Neural cell (in vitro differentiated cells): ENCODE measurements around the gene DEUP1.

Experiments
- EP300 ChIP-seq: fragments of 450-650 bp; conservative IDR thresholded peaks from 2 replicates; pipeline ENCODE4 v1.6.1; 2014; ENCODE audit warnings: antibody characterized with exemption, mild to moderate bottlenecking, moderate library complexity; ENCODE audit not compliant: poor library complexity, severe bottlenecking
- EZH2 ChIP-seq: fragments of 200-600, 300-800 bp; shearing (Covaris generic), sonication (generic); IDR thresholded peaks from 2 replicates; pipeline ENCODE4 v1.6.1; 2014; ENCODE audit warnings: antibody characterized with exemption, low read length, borderline replicate concordance, mild to moderate bottlenecking; ENCODE audit not compliant: insufficient read depth, poor library complexity, severe bottlenecking
- TF ChIP-seq, protein P1 (sequence below): fragments of 450-650 bp; IDR thresholded peaks from 2 replicates; pipeline ENCODE4 v1.5.1; 2014; ENCODE audit warnings: antibody characterized with exemption, mild to moderate bottlenecking, moderate library complexity; ENCODE audit not compliant: poor library complexity, severe bottlenecking
- TF ChIP-seq, protein P2 (sequence below): IDR thresholded peaks from 2 replicates; pipeline ENCODE4 v1.6.1; 2012; ENCODE audit warnings: borderline replicate concordance

DNA sequence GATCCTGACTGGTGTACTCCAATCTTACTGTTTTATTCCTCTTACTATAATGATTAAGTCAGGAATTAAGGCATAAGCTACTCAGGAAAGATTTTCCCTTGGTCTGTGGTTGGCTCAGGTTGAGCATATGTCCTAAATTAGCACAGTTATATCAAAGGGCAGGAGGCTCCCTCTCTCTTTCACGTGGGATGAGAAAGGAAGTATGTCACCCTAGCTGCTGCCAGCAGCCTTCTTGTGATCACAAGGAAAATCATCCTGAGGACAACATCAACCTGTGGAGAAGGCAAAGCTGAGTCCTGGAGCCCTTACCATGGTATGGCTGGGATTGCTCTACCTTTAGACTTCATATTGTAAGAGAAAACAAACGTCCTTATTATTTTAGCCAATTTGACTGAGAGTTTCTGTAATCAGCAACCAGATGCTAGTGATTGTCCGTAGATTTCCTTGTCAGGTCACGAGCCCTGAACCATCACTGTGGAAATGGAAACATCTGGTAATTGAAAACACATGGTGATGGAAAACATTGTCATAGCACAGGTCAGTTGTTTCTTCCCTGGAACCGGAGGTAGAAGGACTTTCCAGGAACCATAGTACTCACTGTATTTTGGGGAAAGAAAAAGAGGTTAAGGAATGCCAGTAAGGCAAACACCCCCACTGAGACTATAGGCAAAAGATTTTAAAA lies 40.6 kb upstream of the DEUP1 start:
- TF ChIP-seq, protein P1, sequence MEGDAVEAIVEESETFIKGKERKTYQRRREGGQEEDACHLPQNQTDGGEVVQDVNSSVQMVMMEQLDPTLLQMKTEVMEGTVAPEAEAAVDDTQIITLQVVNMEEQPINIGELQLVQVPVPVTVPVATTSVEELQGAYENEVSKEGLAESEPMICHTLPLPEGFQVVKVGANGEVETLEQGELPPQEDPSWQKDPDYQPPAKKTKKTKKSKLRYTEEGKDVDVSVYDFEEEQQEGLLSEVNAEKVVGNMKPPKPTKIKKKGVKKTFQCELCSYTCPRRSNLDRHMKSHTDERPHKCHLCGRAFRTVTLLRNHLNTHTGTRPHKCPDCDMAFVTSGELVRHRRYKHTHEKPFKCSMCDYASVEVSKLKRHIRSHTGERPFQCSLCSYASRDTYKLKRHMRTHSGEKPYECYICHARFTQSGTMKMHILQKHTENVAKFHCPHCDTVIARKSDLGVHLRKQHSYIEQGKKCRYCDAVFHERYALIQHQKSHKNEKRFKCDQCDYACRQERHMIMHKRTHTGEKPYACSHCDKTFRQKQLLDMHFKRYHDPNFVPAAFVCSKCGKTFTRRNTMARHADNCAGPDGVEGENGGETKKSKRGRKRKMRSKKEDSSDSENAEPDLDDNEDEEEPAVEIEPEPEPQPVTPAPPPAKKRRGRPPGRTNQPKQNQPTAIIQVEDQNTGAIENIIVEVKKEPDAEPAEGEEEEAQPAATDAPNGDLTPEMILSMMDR = no peak
- TF ChIP-seq, protein P2, sequence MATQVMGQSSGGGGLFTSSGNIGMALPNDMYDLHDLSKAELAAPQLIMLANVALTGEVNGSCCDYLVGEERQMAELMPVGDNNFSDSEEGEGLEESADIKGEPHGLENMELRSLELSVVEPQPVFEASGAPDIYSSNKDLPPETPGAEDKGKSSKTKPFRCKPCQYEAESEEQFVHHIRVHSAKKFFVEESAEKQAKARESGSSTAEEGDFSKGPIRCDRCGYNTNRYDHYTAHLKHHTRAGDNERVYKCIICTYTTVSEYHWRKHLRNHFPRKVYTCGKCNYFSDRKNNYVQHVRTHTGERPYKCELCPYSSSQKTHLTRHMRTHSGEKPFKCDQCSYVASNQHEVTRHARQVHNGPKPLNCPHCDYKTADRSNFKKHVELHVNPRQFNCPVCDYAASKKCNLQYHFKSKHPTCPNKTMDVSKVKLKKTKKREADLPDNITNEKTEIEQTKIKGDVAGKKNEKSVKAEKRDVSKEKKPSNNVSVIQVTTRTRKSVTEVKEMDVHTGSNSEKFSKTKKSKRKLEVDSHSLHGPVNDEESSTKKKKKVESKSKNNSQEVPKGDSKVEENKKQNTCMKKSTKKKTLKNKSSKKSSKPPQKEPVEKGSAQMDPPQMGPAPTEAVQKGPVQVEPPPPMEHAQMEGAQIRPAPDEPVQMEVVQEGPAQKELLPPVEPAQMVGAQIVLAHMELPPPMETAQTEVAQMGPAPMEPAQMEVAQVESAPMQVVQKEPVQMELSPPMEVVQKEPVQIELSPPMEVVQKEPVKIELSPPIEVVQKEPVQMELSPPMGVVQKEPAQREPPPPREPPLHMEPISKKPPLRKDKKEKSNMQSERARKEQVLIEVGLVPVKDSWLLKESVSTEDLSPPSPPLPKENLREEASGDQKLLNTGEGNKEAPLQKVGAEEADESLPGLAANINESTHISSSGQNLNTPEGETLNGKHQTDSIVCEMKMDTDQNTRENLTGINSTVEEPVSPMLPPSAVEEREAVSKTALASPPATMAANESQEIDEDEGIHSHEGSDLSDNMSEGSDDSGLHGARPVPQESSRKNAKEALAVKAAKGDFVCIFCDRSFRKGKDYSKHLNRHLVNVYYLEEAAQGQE = no peak
- TF ChIP-seq EP300 (no peak), EZH2 (no peak)
